Measurements from ENCODE around the gene STRA8. TPM values are rescaled to one million over a fixed set of nuclear protein-coding genes. Genes with fewer than 3 reads are reported as not detected.

The STRA8 gene
- total RNA-seq, 1 experiment from 2014 or later, result not detected

GRCh38 chr7:135190703-135191102 is 42.9 kb upstream of the STRA8 start:
- Histone ChIP-seq H3K9me2 (replicated peaks; ENCODE audit: low read length) (no peaks in the 10 kb centered on the region), H3K4me1 (ENCODE audit: insufficient read depth, low read length) (no peaks in the 10 kb centered on the region), H4K20me1 (ENCODE audit: low read length) (no peaks in the 10 kb centered on the region), H2AFZ (ENCODE audit: low read length) (no peak overlapping the region), H3K27ac (ENCODE audit: low read length) (no peak overlapping the region), H3K36me3 (ENCODE audit: low read depth, low read length) (no peaks in the 10 kb centered on the region), H3K9me3 (ENCODE audit: low read length) (no peaks in the 10 kb centered on the region), H3K4me3 (ENCODE audit: low read length) (no peak overlapping the region), H3F3A (ENCODE audit: low read length, unreplicated experiment) (no peaks in the 10 kb centered on the region), H3K9ac (ENCODE audit: low read length) (no peak overlapping the region), H3K79me2 (ENCODE audit: low read length) (no peaks in the 10 kb centered on the region), H3K4me2 (ENCODE audit: low read length) (no peak overlapping the region), H3K27me3 (ENCODE audit: low read length) (no peaks in the 10 kb centered on the region)
- ATAC-seq (no peak), DNase-seq (no peak)
- ChIA-PET POLR2A (ENCODE audit: unreplicated experiment) (no interaction called here), CTCF (no interaction called here)
- TF ChIP-seq EZH2 (IDR thresholded peaks at IDR 0.05; ENCODE audit: low read length, unreplicated experiment) (no peak), CTCF (conservative IDR thresholded peaks at IDR 0.05; ENCODE audit: low read depth, low read length) (no peak), EZH2phosphoT487 (IDR thresholded peaks at IDR 0.05; ENCODE audit: borderline replicate concordance, low read length) (no peak)
- BruUV-seq (replicated peaks), result no TSS peak
- intact Hi-C loops (cut with micrococcal nuclease), result no loop called here

DNA sequence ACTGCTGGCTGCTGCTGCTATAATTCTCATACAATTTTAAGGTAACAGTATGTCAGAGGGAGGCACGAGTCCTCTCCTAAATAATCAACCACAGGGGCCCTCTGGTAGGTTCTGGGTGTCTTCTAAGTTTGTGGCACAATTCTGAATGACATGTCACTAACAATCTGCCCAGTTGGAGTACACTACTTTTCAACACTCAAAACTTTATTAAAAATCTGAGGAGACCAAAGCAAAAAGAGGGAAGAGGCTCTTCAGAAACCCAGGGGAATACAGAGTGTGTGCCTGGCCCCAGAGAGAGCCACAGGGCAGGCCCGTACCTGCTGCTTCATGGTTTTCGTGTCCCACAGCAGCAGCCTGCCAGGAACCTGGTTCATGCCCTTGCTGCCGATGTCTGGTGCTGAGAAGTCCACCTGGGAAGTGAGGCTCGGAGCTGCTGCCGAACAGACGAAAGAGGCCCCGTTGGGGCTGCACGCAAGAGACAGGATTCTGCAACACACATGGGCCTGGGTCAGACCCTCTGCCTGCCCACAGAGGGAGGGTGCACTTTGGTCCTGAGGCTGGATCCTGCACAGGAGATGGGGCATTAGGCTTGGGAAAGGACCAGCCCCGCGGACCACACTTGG is 40.6 kb upstream of the STRA8 start:
- H3K9ac ChIP-seq (ENCODE audit: low read length), result no peak overlapping the region
- CTCF ChIA-PET, result no interaction called here

More for the DNA sequence above, 40.6 kb upstream of the STRA8 start:
- Histone ChIP-seq H3F3A (ENCODE audit: low read length, unreplicated experiment) (no peaks in the 10 kb centered on the region), H3K36me3 (ENCODE audit: low read depth, low read length) (no peaks in the 10 kb centered on the region), H3K9me2 (replicated peaks; ENCODE audit: low read length) (no peaks in the 10 kb centered on the region), H3K4me1 (ENCODE audit: insufficient read depth, low read length) (no peaks in the 10 kb centered on the region), H3K4me3 (ENCODE audit: low read length) (no peak overlapping the region), H2AFZ (ENCODE audit: low read length) (no peak overlapping the region), H3K79me2 (ENCODE audit: low read length) (no peaks in the 10 kb centered on the region), H3K27me3 (ENCODE audit: low read length) (no peaks in the 10 kb centered on the region), H4K20me1 (ENCODE audit: low read length) (no peaks in the 10 kb centered on the region), H3K9me3 (ENCODE audit: low read length) (no peaks in the 10 kb centered on the region), H3K27ac (ENCODE audit: low read length) (no peak overlapping the region), H3K4me2 (ENCODE audit: low read length) (no peak overlapping the region)
- no peak for DNase-seq
- ATAC-seq, result no peak
- no TSS peak for BruUV-seq (replicated peaks)
- POLR2A ChIA-PET (ENCODE audit: unreplicated experiment), result no interaction called here
- intact Hi-C loops (cut with micrococcal nuclease), result no loop called here
- TF ChIP-seq EZH2 (IDR thresholded peaks at IDR 0.05; ENCODE audit: low read length, unreplicated experiment), result no peak
- TF ChIP-seq EZH2phosphoT487 (IDR thresholded peaks at IDR 0.05; ENCODE audit: borderline replicate concordance, low read length), result no peak
- no peak for TF ChIP-seq CTCF (conservative IDR thresholded peaks at IDR 0.05; ENCODE audit: low read depth, low read length)

Data from PC-3 (cell line).